ENCODE results near the gene PLD6. TPM values are rescaled to one million over a fixed set of nuclear protein-coding genes. Genes with fewer than 3 reads are reported as not detected.

Gene PLD6
- total RNA-seq, 4 donors from 2014 or later = 3.1 to 13.7 (median 6.9) TPM

- peaks cover 66 to 100% (median 98%) of the 10 kb centered on the region in 4 donors for H3K36me3 ChIP-seq
Measured at GRCh38 chr17:17179371-17179827, 26.7 kb downstream of the PLD6 start.

DNA sequence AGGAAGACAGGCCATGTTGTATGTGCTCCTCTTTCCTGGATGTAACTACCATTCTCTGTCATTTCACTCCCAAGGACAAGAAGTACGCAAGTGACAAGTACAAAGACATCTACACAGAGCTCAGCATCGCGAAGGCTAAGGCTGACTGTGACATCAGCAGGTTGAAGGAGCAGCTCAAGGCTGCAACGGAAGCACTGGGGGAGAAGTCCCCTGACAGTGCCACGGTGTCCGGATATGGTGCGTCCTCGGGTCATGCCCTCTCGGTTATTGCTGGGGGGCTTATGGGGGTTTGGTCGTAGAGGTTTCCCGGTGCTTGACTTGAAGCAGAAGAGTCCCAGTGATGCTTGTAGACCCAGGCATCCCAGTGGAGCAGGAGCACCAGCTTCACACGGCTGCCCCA is 29.0 kb downstream of the PLD6 start:
- intact Hi-C loops (cut with DNase I) = no loop called here
- Histone ChIP-seq H3K9me3 (no peaks in the 10 kb centered on the region), H3K4me3 (no peak overlapping the region), H3K27me3 (no peaks in the 10 kb centered on the region), H3K36me3 (peaks cover 78 to 100% (median 100%) of the 10 kb centered on the region in 4 donors), H3K27ac (replicated peaks in 1 of 4) (no peak overlapping the region), H3K4me1 (peaks cover 0 to 20% (median 4%) of the 10 kb centered on the region in 4 donors)
- DNase-seq (ENCODE audit: extremely low spot score) = no peak
- TF ChIP-seq, protein P1, sequence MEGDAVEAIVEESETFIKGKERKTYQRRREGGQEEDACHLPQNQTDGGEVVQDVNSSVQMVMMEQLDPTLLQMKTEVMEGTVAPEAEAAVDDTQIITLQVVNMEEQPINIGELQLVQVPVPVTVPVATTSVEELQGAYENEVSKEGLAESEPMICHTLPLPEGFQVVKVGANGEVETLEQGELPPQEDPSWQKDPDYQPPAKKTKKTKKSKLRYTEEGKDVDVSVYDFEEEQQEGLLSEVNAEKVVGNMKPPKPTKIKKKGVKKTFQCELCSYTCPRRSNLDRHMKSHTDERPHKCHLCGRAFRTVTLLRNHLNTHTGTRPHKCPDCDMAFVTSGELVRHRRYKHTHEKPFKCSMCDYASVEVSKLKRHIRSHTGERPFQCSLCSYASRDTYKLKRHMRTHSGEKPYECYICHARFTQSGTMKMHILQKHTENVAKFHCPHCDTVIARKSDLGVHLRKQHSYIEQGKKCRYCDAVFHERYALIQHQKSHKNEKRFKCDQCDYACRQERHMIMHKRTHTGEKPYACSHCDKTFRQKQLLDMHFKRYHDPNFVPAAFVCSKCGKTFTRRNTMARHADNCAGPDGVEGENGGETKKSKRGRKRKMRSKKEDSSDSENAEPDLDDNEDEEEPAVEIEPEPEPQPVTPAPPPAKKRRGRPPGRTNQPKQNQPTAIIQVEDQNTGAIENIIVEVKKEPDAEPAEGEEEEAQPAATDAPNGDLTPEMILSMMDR (IDR thresholded peaks at IDR 0.05) = no peak
- no peak for TF ChIP-seq POLR2A (IDR thresholded peaks at IDR 0.05; ENCODE audit: low read depth)
- no peak for TF ChIP-seq EP300 (IDR thresholded peaks at IDR 0.05)
- TF ChIP-seq POLR2AphosphoS5 (IDR thresholded peaks at IDR 0.05) = no peak
- 89% methylated on average over 12 of the region's 12 CpGs for WGBS

More at GRCh38 chr17:17179371-17179827, 26.7 kb downstream of the PLD6 start:
- intact Hi-C loops (cut with DNase I) = no loop called here
- TF ChIP-seq POLR2AphosphoS5 (IDR thresholded peaks at IDR 0.05) (no peak), EP300 (IDR thresholded peaks at IDR 0.05) (no peak), POLR2A (IDR thresholded peaks at IDR 0.05; ENCODE audit: low read depth) (no peak)
- TF ChIP-seq, protein P1 (IDR thresholded peaks at IDR 0.05) = no peak
- no peaks in the 10 kb centered on the region for H3K27me3 ChIP-seq
- no peak for DNase-seq (ENCODE audit: extremely low spot score)
- peak overlapping the region in 1 of 4 donors; percentile 2 for H3K27ac ChIP-seq (replicated peaks in 1 of 4)
- no peak overlapping the region for H3K4me3 ChIP-seq
- 83% methylated on average over 2 of the region's 2 CpGs for WGBS
- no peaks in the 10 kb centered on the region for H3K9me3 ChIP-seq
- peaks cover 0 to 22% (median under 1%) of the 10 kb centered on the region in 4 donors for H3K4me1 ChIP-seq

- Histone ChIP-seq H3K27me3 (no peaks in the 10 kb centered on the region), H3K36me3 (peaks cover 74 to 100% (median 100%) of the 10 kb centered on the region in 4 donors), H3K9me3 (no peaks in the 10 kb centered on the region), H3K4me1 (peaks cover 0 to 26% (median 7%) of the 10 kb centered on the region in 4 donors), H3K27ac (replicated peaks in 1 of 4) (no peak overlapping the region), H3K4me3 (no peak overlapping the region)
- DNase-seq (ENCODE audit: extremely low spot score) = no peak
- intact Hi-C loops (cut with DNase I) = no loop called here
- WGBS = 95% methylated on average over 10 of the region's 12 CpGs
- no peak for TF ChIP-seq EP300 (IDR thresholded peaks at IDR 0.05)
- no peak for TF ChIP-seq POLR2AphosphoS5 (IDR thresholded peaks at IDR 0.05)
- no peak for TF ChIP-seq POLR2A (IDR thresholded peaks at IDR 0.05; ENCODE audit: low read depth)
- TF ChIP-seq, protein P1 (IDR thresholded peaks at IDR 0.05) = no peak
Measured at GRCh38 chr17:17176341-17176740, 29.8 kb downstream of the PLD6 start.

DNA sequence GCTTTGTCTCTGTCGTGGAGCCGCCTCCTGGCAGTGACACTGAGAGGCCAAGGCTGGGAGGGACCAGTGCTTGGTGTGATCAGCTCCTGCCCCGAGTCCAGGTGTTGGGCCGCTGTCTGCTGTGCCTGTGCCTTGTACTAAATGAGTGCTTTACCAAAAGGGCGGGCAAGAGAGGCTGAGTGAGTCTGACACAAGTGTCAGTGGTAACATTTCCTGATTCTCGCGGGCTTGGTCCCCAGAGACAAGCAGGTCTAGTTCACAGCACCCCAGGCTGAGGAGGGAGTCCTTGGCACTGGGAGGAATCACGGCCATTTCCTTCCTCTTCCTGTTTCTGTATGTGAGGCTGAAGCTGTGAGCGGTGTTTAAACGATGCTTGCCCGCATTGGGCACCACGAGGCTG is 30.2 kb downstream of the PLD6 start:
- Histone ChIP-seq H3K27ac (replicated peaks in 1 of 4) (no peak overlapping the region), H3K4me3 (no peak overlapping the region), H3K36me3 (peaks cover 70 to 100% (median 98%) of the 10 kb centered on the region in 4 donors), H3K9me3 (no peaks in the 10 kb centered on the region), H3K27me3 (no peaks in the 10 kb centered on the region), H3K4me1 (peaks cover 0 to 26% (median 7%) of the 10 kb centered on the region in 4 donors)
- no peak for DNase-seq (ENCODE audit: extremely low spot score)
- intact Hi-C loops (cut with DNase I) = no loop called here
- TF ChIP-seq EP300 (IDR thresholded peaks at IDR 0.05) (no peak), POLR2A (IDR thresholded peaks at IDR 0.05; ENCODE audit: low read depth) (no peak), POLR2AphosphoS5 (IDR thresholded peaks at IDR 0.05) (no peak)
- TF ChIP-seq, protein P1 (IDR thresholded peaks at IDR 0.05) = no peak
- 80% methylated on average over 5 of the region's 12 CpGs for WGBS

- intact Hi-C loops (cut with DNase I) = no loop called here
- Histone ChIP-seq H3K27ac (replicated peaks in 1 of 4) (no peak overlapping the region), H3K9me3 (no peaks in the 10 kb centered on the region), H3K36me3 (peaks cover 65 to 100% (median 94%) of the 10 kb centered on the region in 4 donors), H3K4me3 (no peak overlapping the region), H3K27me3 (no peaks in the 10 kb centered on the region), H3K4me1 (peaks cover 0 to 27% (median 9%) of the 10 kb centered on the region in 4 donors)
- TF ChIP-seq, protein P1 (IDR thresholded peaks at IDR 0.05) = no peak
- TF ChIP-seq POLR2AphosphoS5 (IDR thresholded peaks at IDR 0.05) = no peak
- TF ChIP-seq EP300 (IDR thresholded peaks at IDR 0.05) = no peak
- TF ChIP-seq POLR2A (IDR thresholded peaks at IDR 0.05; ENCODE audit: low read depth) = no peak
- WGBS = 97% methylated on average over 5 of the region's 8 CpGs
- DNase-seq (ENCODE audit: extremely low spot score) = no peak
Measured at GRCh38 chr17:17175340-17175739, 30.8 kb downstream of the PLD6 start.
